HEK293T (cell line): Measurements from ENCODE around the gene NFIC.

Experiments
- CTCF ChIA-PET: fragments of 350-600 bp; formaldehyde crosslinking; extraction: SDS; loops from one replicate; lab custom pipeline; 2021; ENCODE audit warnings: antibody characterized with exemption, inconsistent platforms; lab: Yijun Ruan, JAX
- POLR2A ChIA-PET: fragments of 350-600 bp; formaldehyde crosslinking; extraction: SDS; loops from one replicate; lab custom pipeline; 2020; ENCODE audit warnings: antibody characterized with exemption, inconsistent platforms; lab: Yijun Ruan, JAX
- DNase-seq: peaks from one replicate; pipeline ENCODE4 v3.0.0; 2012; ENCODE audit warnings: mixed read lengths; ENCODE audit errors: extremely low spot score
- ARNT ChIP-seq: fragments of 450-650 bp; IDR thresholded peaks from 2 replicates; pipeline ENCODE4 v1.6.1; 2017; ENCODE audit warnings: mild to moderate bottlenecking
- BHLHE40 ChIP-seq: fragments of 450-650 bp; IDR thresholded peaks from 2 replicates; pipeline ENCODE4 v1.6.1; 2016; ENCODE audit warnings: mild to moderate bottlenecking, moderate library complexity, borderline replicate concordance
- CTBP1 ChIP-seq: fragments of 450-650 bp; IDR thresholded peaks from 2 replicates; pipeline ENCODE4 v1.6.1; 2016; ENCODE audit warnings: borderline replicate concordance
- ELF4 ChIP-seq: fragments of 450-650 bp; IDR thresholded peaks from 2 replicates; pipeline ENCODE4 v1.6.1; 2017; ENCODE audit warnings: antibody characterized with exemption
- FOXA1 ChIP-seq: fragments of 450-650 bp; IDR thresholded peaks from 2 replicates; pipeline ENCODE4 v1.6.1; 2016; ENCODE audit warnings: mild to moderate bottlenecking
- FOXK2 ChIP-seq: fragments of 450-650 bp; IDR thresholded peaks from 2 replicates; pipeline ENCODE4 v1.6.1; 2016; ENCODE audit warnings: mild to moderate bottlenecking
- FOXM1 ChIP-seq: fragments of 450-650 bp; IDR thresholded peaks from 2 replicates; pipeline ENCODE4 v1.6.1; 2017; ENCODE audit warnings: mild to moderate bottlenecking, borderline replicate concordance
- HDGF ChIP-seq: fragments of 450-650 bp; IDR thresholded peaks from 2 replicates; pipeline ENCODE4 v1.6.1; 2017; ENCODE audit warnings: antibody characterized with exemption, borderline replicate concordance
- L3MBTL2 ChIP-seq: fragments of 450-650 bp; conservative IDR thresholded peaks from 2 replicates; pipeline ENCODE4 v1.6.1; 2016; ENCODE audit warnings: mild to moderate bottlenecking
- LEF1 ChIP-seq: fragments of 450-650 bp; IDR thresholded peaks from 2 replicates; pipeline ENCODE4 v1.6.1; 2017; ENCODE audit warnings: mild to moderate bottlenecking, borderline replicate concordance
- NFRKB ChIP-seq: fragments of 450-650 bp; IDR thresholded peaks from 2 replicates; pipeline ENCODE4 v1.6.1; 2016; ENCODE audit warnings: mild to moderate bottlenecking, moderate library complexity
- PKNOX1 ChIP-seq: fragments of 450-650 bp; IDR thresholded peaks from 2 replicates; pipeline ENCODE4 v1.6.1; 2016
- SP1 ChIP-seq: fragments of 450-650 bp; IDR thresholded peaks from 2 replicates; pipeline ENCODE4 v1.6.1; 2017
- SUZ12 ChIP-seq: fragments of 450-650 bp; IDR thresholded peaks from 2 replicates; pipeline ENCODE4 v1.6.1; 2016; ENCODE audit warnings: mild to moderate bottlenecking
- TARDBP ChIP-seq: fragments of 450-650 bp; IDR thresholded peaks from 2 replicates; pipeline ENCODE4 v1.6.1; 2016
- ZNF384 ChIP-seq: fragments of 450-650 bp; IDR thresholded peaks from 2 replicates; pipeline ENCODE4 v1.6.1; 2016

NFIC gene

GRCh38 chr19:3358689-3359014, 7.7 kb upstream of the NFIC start:
- TF ChIP-seq FOXM1 (no peak), ARNT (no peak)
- POLR2A ChIA-PET, result no interaction called here
- CTCF ChIA-PET, result no interaction called here

GRCh38 chr19:3359015-3359918, 7.1 kb upstream of the NFIC start:
- ChIA-PET POLR2A (interaction anchor here (1.0 kb wide), 1 partner anchor 13 kb away, joined by 3 read pairs; no protein-coding TSS in a partner anchor), CTCF (no interaction called here)
- DNase-seq, result peak; percentile 66
- peak; percentile 63; the same call in 1 of the 2 replicates for TF ChIP-seq TARDBP
- no peak for TF ChIP-seq SP1

More at GRCh38 chr19:3358689-3359014, 7.7 kb upstream of the NFIC start:
- DNase-seq, result no peak

- POLR2A ChIA-PET, result interaction anchor here (1.0 kb wide), 1 partner anchor 13 kb away, joined by 3 read pairs; no protein-coding TSS in a partner anchor
- CTCF ChIA-PET, result no interaction called here
- TF ChIP-seq L3MBTL2 (no peak), FOXK2 (no peak), HDGF (no peak), BHLHE40 (no peak), CTBP1 (no peak), TARDBP (no peak), SUZ12 (no peak), PKNOX1 (no peak), ZNF384 (no peak), SP1 (no peak), FOXA1 (no peak), LEF1 (no peak), ARNT (no peak), NFRKB (no peak), FOXM1 (no peak)
- peak; percentile 69 for DNase-seq
Observed at GRCh38 chr19:3359919-3360420, 6.4 kb upstream of the NFIC start.

- ChIA-PET CTCF (no interaction called here), POLR2A (interaction anchor here (1.0 kb wide), 1 partner anchor 14 kb away, joined by 3 read pairs; no protein-coding TSS in a partner anchor)
Observed at GRCh38 chr19:3360421-3361383, 5.7 kb upstream of the NFIC start.

GRCh38 chr19:3361384-3362216, 4.8 kb upstream of the NFIC start:
- ChIA-PET CTCF (no interaction called here), POLR2A (no interaction called here)
- DNase-seq, result no peak
- no peak for TF ChIP-seq CTBP1
- TF ChIP-seq SP1, result no peak
- no peak for TF ChIP-seq L3MBTL2
- no peak for TF ChIP-seq FOXA1
- no peak for TF ChIP-seq SUZ12
- no peak for TF ChIP-seq NFRKB
- TF ChIP-seq ELF4, result no peak

More at GRCh38 chr19:3360421-3361383, 5.7 kb upstream of the NFIC start:
- no peak for DNase-seq
- TF ChIP-seq HDGF (no peak), NFRKB (no peak), SUZ12 (no peak), TARDBP (peak; percentile 72; the same call in 1 of the 2 replicates), L3MBTL2 (peak; percentile 82), FOXK2 (no peak)

- ChIA-PET POLR2A (no interaction called here), CTCF (no interaction called here)
- DNase-seq, result no peak
- TF ChIP-seq SP1 (no peak), FOXA1 (no peak), ARNT (no peak), FOXM1 (no peak), LEF1 (no peak)
Observed at GRCh38 chr19:3362217-3362906, 4.0 kb upstream of the NFIC start.
